Hepatocyte (in vitro differentiated cells): ENCODE data around the gene TRPV3. TPM values are rescaled to one million over a fixed set of nuclear protein-coding genes. Genes with fewer than 3 reads are reported as not detected.
A peak's percentile ranks its signal among the peaks of the same experiment; 100 is the strongest.

Source experiments
- DNase-seq: peaks from one replicate; pipeline ENCODE4 v3.0.0-alpha.2; 2016; ENCODE audit warnings: low spot score
- H2AFZ ChIP-seq: fragments of 200-600 bp; sonication (generic); 2 replicates; pipeline ENCODE4 v1.6.0; 2016; ENCODE audit warnings: antibody characterized with exemption, mild to moderate bottlenecking
- H3K27ac ChIP-seq: fragments of 200-600 bp; sonication (generic); 2 replicates; pipeline ENCODE4 v1.5.1; 2016; ENCODE audit warnings: mild to moderate bottlenecking
- H3K27me3 ChIP-seq: fragments of 200-600 bp; sonication (generic); 2 replicates; pipeline ENCODE4 v1.6.1; 2016
- H3K36me3 ChIP-seq: fragments of 200-600 bp; sonication (generic); replicated peaks from 2 replicates; pipeline ENCODE4 v1.5.1; 2016; ENCODE audit warnings: low read depth; ENCODE audit not compliant: insufficient read depth
- H3K4me1 ChIP-seq: fragments of 200-600 bp; sonication (generic); 2 replicates; pipeline ENCODE4 v1.5.1; 2016; ENCODE audit warnings: mild to moderate bottlenecking, moderate library complexity; ENCODE audit not compliant: insufficient read depth
- H3K4me2 ChIP-seq: fragments of 200-600 bp; sonication (generic); 2 replicates; pipeline ENCODE4 v1.6.0; 2016
- H3K4me3 ChIP-seq: fragments of 200-600 bp; sonication (generic); 2 replicates; pipeline ENCODE4 v1.5.1; 2016; ENCODE audit warnings: mild to moderate bottlenecking
- H3K79me2 ChIP-seq: fragments of 200-600 bp; sonication (generic); 2 replicates; pipeline ENCODE4 v1.6.0; 2017; ENCODE audit warnings: mild to moderate bottlenecking
- H3K9me2 ChIP-seq: fragments of 200-600 bp; sonication (generic); replicated peaks from 2 replicates; pipeline ENCODE4 v1.6.0; 2017; ENCODE audit warnings: mild to moderate bottlenecking; ENCODE audit not compliant: insufficient read depth
- H3K9me3 ChIP-seq: fragments of 200-600 bp; sonication (generic); 2 replicates; pipeline ENCODE4 v1.5.1; 2016; ENCODE audit warnings: low read depth, mild to moderate bottlenecking
- H4K20me1 ChIP-seq: fragments of 200-600 bp; sonication (generic); 2 replicates; pipeline ENCODE4 v1.6.0; 2016; ENCODE audit warnings: mild to moderate bottlenecking; ENCODE audit not compliant: insufficient read depth, poor library complexity, severe bottlenecking
- EZH2 ChIP-seq: fragments of 200-600 bp; sonication (generic); IDR thresholded peaks from 2 replicates; pipeline ENCODE4 v1.6.1; 2016; ENCODE audit warnings: antibody characterized with exemption, mild to moderate bottlenecking, borderline replicate concordance
- EZH2phosphoT487 ChIP-seq: fragments of 200-600 bp; sonication (generic); IDR thresholded peaks from one replicate; pipeline ENCODE4 v1.6.1; 2018; ENCODE audit warnings: antibody characterized with exemption, mild to moderate bottlenecking, low read depth, moderate library complexity; ENCODE audit not compliant: unreplicated experiment, severe bottlenecking
- WGBS: methylation state at CpG from one replicate; pipeline ENCODE4 v1.1.6; 2016; ENCODE audit warnings: low lambda C conversion rate; ENCODE audit errors: missing lambda C conversion rate; 5-methylcytosine and 5-hydroxymethylcytosine counted together
- polyA plus RNA-seq: library from polyadenylated mRNA; unstranded; fragments of >200 nt; fragmentation: Nextera tagmentation; extraction: Ambion mirVana; gene quantifications from 2 replicates; pipeline ENCODE4 v1.2.1, GENCODE V29; 2016
- total RNA-seq: library from RNA; depleted of rRNA; stranded (reverse); fragments of >200 nt; gene quantifications from 2 replicates; pipeline ENCODE4 v1.2.3, GENCODE V29; 2014
- TF ChIP-seq, protein P1 (sequence below): fragments of 200-600 bp; sonication (generic); IDR thresholded peaks from 2 replicates; pipeline ENCODE4 v1.5.1; 2016; ENCODE audit warnings: antibody characterized with exemption, mild to moderate bottlenecking; ENCODE audit not compliant: poor library complexity

The TRPV3 gene
- total and polyA plus RNA-seq, 2 experiments from 2014 or later: 1.4 to 2.6 TPM

DNA sequence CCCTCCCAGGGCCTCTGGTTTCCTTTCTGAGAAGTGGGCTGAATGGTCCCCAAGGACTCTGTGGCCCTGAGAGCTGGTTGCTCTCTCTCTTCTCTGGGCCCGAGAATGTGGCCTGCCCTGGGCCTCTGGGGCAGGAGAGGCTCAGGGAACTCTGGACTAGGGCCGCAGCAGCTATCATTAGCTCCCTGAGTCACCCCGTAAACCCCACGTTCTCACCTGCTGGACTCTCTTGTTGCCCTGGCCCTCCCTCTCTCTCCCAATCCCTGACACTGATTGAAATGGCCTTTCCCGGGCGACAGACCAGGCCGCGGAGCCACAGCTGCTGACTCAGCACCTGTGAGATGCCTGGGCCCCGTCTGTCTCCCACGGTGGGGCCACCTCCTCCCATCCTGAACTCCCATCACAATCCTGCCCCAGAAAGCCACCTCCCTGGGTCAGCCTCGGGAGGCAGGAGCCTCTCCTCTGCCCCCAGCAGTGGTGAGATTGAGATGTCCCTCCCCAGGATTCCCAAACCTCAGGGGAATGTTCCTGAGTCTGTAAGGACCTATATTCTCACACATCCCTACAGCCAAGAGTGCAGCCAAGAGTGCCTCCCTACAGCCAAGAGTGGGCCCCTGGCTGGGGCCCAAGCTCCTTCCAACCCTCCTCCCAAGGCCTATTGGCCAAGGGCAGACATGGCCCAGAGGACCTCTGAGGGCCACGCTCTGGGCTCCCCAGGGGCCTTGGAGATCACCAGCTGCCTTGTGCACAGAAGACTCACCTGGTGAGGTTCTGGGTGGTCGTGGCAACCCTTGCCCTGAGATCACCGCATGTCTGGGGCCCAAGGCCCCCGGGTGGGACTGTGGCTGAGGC, 470 bp downstream of the TRPV3 start:
- no peak for TF ChIP-seq EZH2phosphoT487
- TF ChIP-seq, protein P1, sequence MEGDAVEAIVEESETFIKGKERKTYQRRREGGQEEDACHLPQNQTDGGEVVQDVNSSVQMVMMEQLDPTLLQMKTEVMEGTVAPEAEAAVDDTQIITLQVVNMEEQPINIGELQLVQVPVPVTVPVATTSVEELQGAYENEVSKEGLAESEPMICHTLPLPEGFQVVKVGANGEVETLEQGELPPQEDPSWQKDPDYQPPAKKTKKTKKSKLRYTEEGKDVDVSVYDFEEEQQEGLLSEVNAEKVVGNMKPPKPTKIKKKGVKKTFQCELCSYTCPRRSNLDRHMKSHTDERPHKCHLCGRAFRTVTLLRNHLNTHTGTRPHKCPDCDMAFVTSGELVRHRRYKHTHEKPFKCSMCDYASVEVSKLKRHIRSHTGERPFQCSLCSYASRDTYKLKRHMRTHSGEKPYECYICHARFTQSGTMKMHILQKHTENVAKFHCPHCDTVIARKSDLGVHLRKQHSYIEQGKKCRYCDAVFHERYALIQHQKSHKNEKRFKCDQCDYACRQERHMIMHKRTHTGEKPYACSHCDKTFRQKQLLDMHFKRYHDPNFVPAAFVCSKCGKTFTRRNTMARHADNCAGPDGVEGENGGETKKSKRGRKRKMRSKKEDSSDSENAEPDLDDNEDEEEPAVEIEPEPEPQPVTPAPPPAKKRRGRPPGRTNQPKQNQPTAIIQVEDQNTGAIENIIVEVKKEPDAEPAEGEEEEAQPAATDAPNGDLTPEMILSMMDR: no peak
- no peak for TF ChIP-seq EZH2

DNA sequence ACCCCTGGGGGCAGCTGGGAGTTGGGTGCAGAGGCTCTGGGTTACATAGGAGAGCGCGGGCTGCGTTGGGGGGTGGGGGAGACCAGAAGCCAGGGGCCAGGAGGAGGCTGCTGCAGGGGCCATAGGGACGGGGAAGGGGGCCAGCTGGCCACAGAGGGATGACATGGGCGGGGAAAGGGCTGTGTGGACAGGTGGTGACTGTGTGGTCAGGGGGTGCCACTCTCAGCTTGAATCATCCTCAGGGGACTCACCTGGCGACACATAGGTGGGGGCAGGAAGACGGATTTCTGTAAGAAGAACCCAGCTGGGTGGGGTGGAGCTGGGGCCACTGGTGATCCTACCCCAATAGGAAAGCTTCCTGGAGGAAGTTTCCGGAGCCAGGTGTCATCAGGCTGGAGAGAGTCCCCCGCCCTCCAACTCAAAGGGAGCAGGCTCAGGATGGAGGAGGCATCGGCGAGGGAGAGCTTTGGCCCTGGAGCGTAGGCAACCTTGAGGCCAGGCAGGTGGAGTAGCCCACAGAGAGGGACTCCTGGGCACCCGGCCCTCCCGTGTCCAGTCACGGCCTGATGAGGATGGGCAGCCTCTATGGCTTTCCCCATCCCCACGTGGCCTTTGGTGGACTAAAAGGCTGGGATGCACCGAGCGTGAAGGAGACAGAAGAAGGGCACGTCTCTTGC, 1.2 kb downstream of the TRPV3 start:
- H3K27ac ChIP-seq: no peak overlapping the region
- H3K79me2 ChIP-seq: no peaks in the 10 kb centered on the region

More for the DNA sequence above, 470 bp downstream of the TRPV3 start:
- Histone ChIP-seq H3K4me3 (no peak overlapping the region), H3K4me2 (no peak overlapping the region), H3K79me2 (no peaks in the 10 kb centered on the region), H2AFZ (no peak overlapping the region), H3K9me2 (no peaks in the 10 kb centered on the region), H4K20me1 (no peaks in the 10 kb centered on the region), H3K36me3 (no peaks in the 10 kb centered on the region), H3K4me1 (no peaks in the 10 kb centered on the region), H3K9me3 (no peaks in the 10 kb centered on the region), H3K27ac (peak overlapping the region; percentile 23), H3K27me3 (no peaks in the 10 kb centered on the region)
- 57% methylated on average over 15 of the region's 15 CpGs for WGBS
- DNase-seq: peak; percentile 45

DNA sequence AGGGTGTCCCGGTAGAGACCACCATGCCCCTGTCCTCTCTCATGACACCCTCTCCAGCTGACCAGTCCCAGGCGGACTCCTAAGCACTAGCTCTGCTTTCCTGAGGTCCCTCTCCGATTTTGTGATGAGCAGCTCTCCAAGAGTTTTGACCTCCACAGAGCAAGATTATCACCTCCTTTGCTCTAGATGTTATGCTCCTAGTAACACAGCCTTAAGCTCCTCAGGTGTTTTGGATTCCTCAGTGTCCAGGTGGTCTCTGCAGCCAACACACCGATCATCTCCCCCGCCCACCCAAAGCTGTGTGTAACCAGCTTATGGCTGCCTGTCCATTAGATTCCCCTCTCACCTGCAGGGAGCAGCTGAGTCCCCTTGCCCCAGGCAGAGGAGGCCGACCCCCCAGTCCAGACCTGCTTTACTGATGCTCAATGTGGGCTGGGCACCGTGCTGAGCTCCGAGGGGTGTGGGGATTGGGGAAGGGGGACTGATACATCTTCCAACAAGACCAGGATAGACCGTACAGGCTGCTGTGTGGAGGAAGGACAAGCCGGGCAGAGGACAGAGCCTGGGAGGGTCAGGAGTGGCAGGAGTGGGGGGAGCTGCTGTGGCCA, 2.3 kb downstream of the TRPV3 start:
- Histone ChIP-seq H3K9me2 (no peaks in the 10 kb centered on the region), H3K79me2 (no peaks in the 10 kb centered on the region), H3K4me3 (no peak overlapping the region), H3K27ac (no peak overlapping the region), H3K4me2 (no peak overlapping the region), H2AFZ (no peak overlapping the region), H3K9me3 (no peaks in the 10 kb centered on the region), H4K20me1 (no peaks in the 10 kb centered on the region), H3K4me1 (no peaks in the 10 kb centered on the region), H3K27me3 (no peaks in the 10 kb centered on the region), H3K36me3 (no peaks in the 10 kb centered on the region)
- TF ChIP-seq, protein P1: no peak
- TF ChIP-seq EZH2phosphoT487 (no peak), EZH2 (no peak)
- no peak for DNase-seq
- WGBS: 92% methylated on average over 10 of the region's 10 CpGs

More for the DNA sequence above, 1.2 kb downstream of the TRPV3 start:
- H3K9me2 ChIP-seq: no peaks in the 10 kb centered on the region
- H2AFZ ChIP-seq: no peak overlapping the region
- no peaks in the 10 kb centered on the region for H3K9me3 ChIP-seq
- no peak for DNase-seq
- H3K27me3 ChIP-seq: no peaks in the 10 kb centered on the region
- no peaks in the 10 kb centered on the region for H4K20me1 ChIP-seq
- H3K4me1 ChIP-seq: no peaks in the 10 kb centered on the region
- 93% methylated on average over 18 of the region's 19 CpGs for WGBS
- TF ChIP-seq EZH2phosphoT487 (no peak), EZH2 (no peak)
- TF ChIP-seq, protein P1: no peak
- H3K4me3 ChIP-seq: no peak overlapping the region
- no peak overlapping the region for H3K4me2 ChIP-seq
- H3K36me3 ChIP-seq: no peaks in the 10 kb centered on the region
